Kidney epithelial cell (primary cell): Measurements from ENCODE around the gene STX4. TPM values are rescaled to one million over a fixed set of nuclear protein-coding genes. Genes with fewer than 3 reads are reported as not detected.

Experiments used
- DNase-seq: peaks from one replicate; pipeline ENCODE4 v3.0.0-alpha.2; 2010; ENCODE audit warnings: low read depth
- H3K27me3 ChIP-seq: 2 replicates; pipeline ENCODE4 v1.6.0; 2011; ENCODE audit warnings: low read length; ENCODE audit not compliant: control insufficient read depth, insufficient read depth
- H3K36me3 ChIP-seq: 2 replicates; pipeline ENCODE4 v1.5.1; 2011; ENCODE audit warnings: low read length; ENCODE audit not compliant: control insufficient read depth, insufficient read depth
- H3K4me3 ChIP-seq: 2 replicates; pipeline ENCODE4 v1.5.1; 2011; ENCODE audit warnings: low read depth, mild to moderate bottlenecking, control low read depth, low read length
- CTCF ChIP-seq: IDR thresholded peaks from 2 replicates; pipeline ENCODE4 v1.5.1; 2011; ENCODE audit warnings: mild to moderate bottlenecking, moderate library complexity, low read length, control low read depth, inconsistent platforms; ENCODE audit not compliant: insufficient read depth, poor library complexity, severe bottlenecking
- total RNA-seq: library from RNA; depleted of rRNA; stranded (reverse); fragments of >200 nt; gene quantifications from 2 replicates; pipeline ENCODE4 v1.2.3, GENCODE V29; 2015

STX4 gene
- total RNA-seq, 1 donor from 2014 or later, result 28.0 TPM

GRCh38 chr16:31080756-31081419 lies 47.5 kb downstream of the STX4 start:
- no peak for TF ChIP-seq CTCF
- Histone ChIP-seq H3K27me3 (no peaks in the 10 kb centered on the region), H3K36me3 (peaks cover 6% of the 10 kb centered on the region), H3K4me3 (no peak overlapping the region)
- no peak for DNase-seq

GRCh38 chr16:31081428-31082351 lies 48.3 kb downstream of the STX4 start:
- Histone ChIP-seq H3K4me3 (no peak overlapping the region), H3K36me3 (peaks cover 6% of the 10 kb centered on the region), H3K27me3 (no peaks in the 10 kb centered on the region)
- no peak for TF ChIP-seq CTCF
- DNase-seq, result no peak

GRCh38 chr16:31082368-31083045 lies 49.1 kb downstream of the STX4 start:
- no peak for TF ChIP-seq CTCF
- peaks cover 5% of the 10 kb centered on the region for H3K36me3 ChIP-seq
- H3K27me3 ChIP-seq, result no peaks in the 10 kb centered on the region
- no peak overlapping the region for H3K4me3 ChIP-seq
- no peak for DNase-seq

GRCh38 chr16:31083081-31083480 lies 49.7 kb downstream of the STX4 start:
- Histone ChIP-seq H3K4me3 (no peak overlapping the region), H3K27me3 (no peaks in the 10 kb centered on the region), H3K36me3 (peaks cover 3% of the 10 kb centered on the region)
- DNase-seq, result no peak
- no peak for TF ChIP-seq CTCF

- peaks cover 3% of the 10 kb centered on the region for H3K36me3 ChIP-seq
- TF ChIP-seq CTCF, result no peak
These were observed 50.2 kb downstream of the STX4 start for GRCh38 chr16:31083556-31083955.

More at GRCh38 chr16:31083556-31083955, 50.2 kb downstream of the STX4 start:
- no peak for DNase-seq
- no peaks in the 10 kb centered on the region for H3K27me3 ChIP-seq
- H3K4me3 ChIP-seq, result no peak overlapping the region
